Stimulated activated naive CD4-positive, alpha-beta T cell (primary cell): ENCODE measurements around the gene RGS4.
A peak's percentile ranks its signal among the peaks of the same experiment; 100 is the strongest.

ENCODE experiments used
- DNase-seq, 6 experiments: peaks; one replicate each; lab custom pipeline; 2025; lab: John Stamatoyannopoulos, UW

The RGS4 gene

GRCh38 chr1:163069142-163069541 lies at the start of gene RGS4:
Gene RGS4 (plus strand): TSS chr1:163069361. CDS start chr1:163069485, 124 bp downstream.
- DNase-seq = no peak

GRCh38 chr1:163022129-163022528 lies 47.0 kb upstream of the RGS4 start:
- no peak for DNase-seq

- DNase-seq = no peak
These were observed 41.6 kb upstream of the RGS4 start for GRCh38 chr1:163027610-163028009.

- DNase-seq = no peak
These were observed 39.3 kb upstream of the RGS4 start for GRCh38 chr1:163029901-163030300.

- no peak for DNase-seq
These were observed 33.5 kb upstream of the RGS4 start for GRCh38 chr1:163035446-163036249.

- DNase-seq = no peak
These were observed 32.5 kb upstream of the RGS4 start for GRCh38 chr1:163036671-163037070.

- DNase-seq = no peak
These were observed 30.0 kb upstream of the RGS4 start for GRCh38 chr1:163038928-163039706.

- DNase-seq = no peak
These were observed 29.5 kb upstream of the RGS4 start for GRCh38 chr1:163039707-163040093.

- no peak for DNase-seq
These were observed 23.1 kb upstream of the RGS4 start for GRCh38 chr1:163046071-163046470.

- DNase-seq = no peak
These were observed 21.1 kb upstream of the RGS4 start for GRCh38 chr1:163047951-163048659.

GRCh38 chr1:163048869-163049268 lies 20.3 kb upstream of the RGS4 start:
- no peak for DNase-seq

GRCh38 chr1:163049296-163049695 lies 19.9 kb upstream of the RGS4 start:
- no peak for DNase-seq

GRCh38 chr1:163050496-163050895 lies 18.7 kb upstream of the RGS4 start:
- no peak for DNase-seq

- peak in 3 of 6 experiments; percentile 11 to 32 (median 31) for DNase-seq
These were observed 15.0 kb upstream of the RGS4 start for GRCh38 chr1:163054181-163054591.

GRCh38 chr1:163055005-163055404 lies 14.2 kb upstream of the RGS4 start:
- no peak for DNase-seq

GRCh38 chr1:163055531-163055930 lies 13.6 kb upstream of the RGS4 start:
- no peak for DNase-seq

- DNase-seq = no peak
These were observed 12.3 kb upstream of the RGS4 start for GRCh38 chr1:163056831-163057230.

- DNase-seq = no peak
These were observed 8.7 kb upstream of the RGS4 start for GRCh38 chr1:163060343-163061007.

GRCh38 chr1:163063143-163063542 lies 6.0 kb upstream of the RGS4 start:
- no peak for DNase-seq

GRCh38 chr1:163063610-163064009 lies 5.6 kb upstream of the RGS4 start:
- no peak for DNase-seq

GRCh38 chr1:163066168-163066567 lies 3.0 kb upstream of the RGS4 start:
- DNase-seq = no peak

GRCh38 chr1:163066686-163067085 lies 2.5 kb upstream of the RGS4 start:
- no peak for DNase-seq
